GM18873 (cell line): ENCODE results near the gene ZDBF2.
"Not testable (repeated sequence)": the region's sequence is repeated elsewhere in the genome, so short reads cannot be mapped to it uniquely, and the experiment has no call there.

Source experiments
- ATAC-seq: cut with Tn5 transposase; IDR thresholded peaks from one replicate; pipeline ENCODE4 v1.9.1; 2021; ENCODE audit warnings: mild to moderate bottlenecking, moderate library complexity, moderate number of reproducible peaks; ENCODE audit not compliant: unreplicated experiment, low FRiP score

Gene ZDBF2

GRCh38 chr2:206258615-206259014 lies 15.8 kb upstream of the ZDBF2 start:
- not testable (repeated sequence) for ATAC-seq

GRCh38 chr2:206259376-206260187 lies 14.9 kb upstream of the ZDBF2 start:
- ATAC-seq = no peak

GRCh38 chr2:206260188-206261012 lies 14.1 kb upstream of the ZDBF2 start:
- ATAC-seq = no peak

- ATAC-seq = no peak
Observed at GRCh38 chr2:206263959-206264603, 10.4 kb upstream of the ZDBF2 start.

- no peak for ATAC-seq
Observed at GRCh38 chr2:206266130-206267125, 8.0 kb upstream of the ZDBF2 start.

- ATAC-seq = no peak
Observed at GRCh38 chr2:206267567-206267966, 6.9 kb upstream of the ZDBF2 start.

- ATAC-seq = no peak
Observed at GRCh38 chr2:206271065-206271464, 3.4 kb upstream of the ZDBF2 start.

- ATAC-seq = no peak
Observed at GRCh38 chr2:206273905-206274304, 558 bp upstream of the ZDBF2 start.

- peak; percentile 46 for ATAC-seq
Observed at GRCh38 chr2:206275312-206276055, 1.0 kb downstream of the ZDBF2 start.

- no peak for ATAC-seq
Observed at GRCh38 chr2:206276169-206276942, 1.9 kb downstream of the ZDBF2 start.

- no peak for ATAC-seq
Observed at GRCh38 chr2:206277503-206277902, 3.0 kb downstream of the ZDBF2 start.

- no peak for ATAC-seq
Observed at GRCh38 chr2:206282746-206283145, 8.3 kb downstream of the ZDBF2 start.

GRCh38 chr2:206287197-206287596 lies 12.7 kb downstream of the ZDBF2 start:
- ATAC-seq = no peak

GRCh38 chr2:206289391-206289790 lies 14.9 kb downstream of the ZDBF2 start:
- no peak for ATAC-seq

GRCh38 chr2:206296128-206296527 lies 21.7 kb downstream of the ZDBF2 start:
- no peak for ATAC-seq

- not testable (repeated sequence) for ATAC-seq
Observed at GRCh38 chr2:206299608-206300007, 25.1 kb downstream of the ZDBF2 start.

- ATAC-seq = no peak
Observed at GRCh38 chr2:206305523-206306245, 31.2 kb downstream of the ZDBF2 start.

- ATAC-seq = no peak
Observed at GRCh38 chr2:206311026-206311425, 36.6 kb downstream of the ZDBF2 start.
